ENCODE data around the gene NAP1L5. TPM values are rescaled to one million over a fixed set of nuclear protein-coding genes. Genes with fewer than 3 reads are reported as not detected.

NAP1L5 gene
- total RNA-seq, 1 donor from 2014 or later = 0.26 TPM

DNA sequence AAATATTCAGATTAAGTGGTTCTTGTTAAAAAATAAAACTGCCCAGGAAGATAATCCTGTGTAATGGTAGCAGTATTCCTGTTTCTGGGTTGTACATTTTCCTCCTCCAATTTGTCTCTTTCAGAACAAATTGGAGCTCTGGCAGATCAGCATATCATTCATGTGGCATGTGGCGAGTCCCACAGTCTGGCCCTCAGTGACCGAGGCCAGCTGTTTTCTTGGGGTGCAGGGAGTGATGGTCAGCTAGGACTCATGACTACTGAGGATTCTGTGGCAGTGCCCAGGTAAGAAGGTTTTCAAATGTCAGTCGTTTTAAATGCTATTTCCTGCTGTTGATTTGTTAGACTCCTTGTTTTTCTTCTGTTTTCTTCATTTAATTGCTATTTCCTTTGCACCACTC is 47.9 kb downstream of the NAP1L5 start:
- no peaks in the 10 kb centered on the region for H3K27me3 ChIP-seq (ENCODE audit: control insufficient read depth, insufficient read depth, low read length)
- no peak for FAIRE-seq
- no peak overlapping the region for H3K4me3 ChIP-seq (ENCODE audit: low read depth, low read length)
- no peaks in the 10 kb centered on the region for H3K36me3 ChIP-seq (ENCODE audit: control insufficient read depth, insufficient read depth, low read length)
- TF ChIP-seq, protein P1, sequence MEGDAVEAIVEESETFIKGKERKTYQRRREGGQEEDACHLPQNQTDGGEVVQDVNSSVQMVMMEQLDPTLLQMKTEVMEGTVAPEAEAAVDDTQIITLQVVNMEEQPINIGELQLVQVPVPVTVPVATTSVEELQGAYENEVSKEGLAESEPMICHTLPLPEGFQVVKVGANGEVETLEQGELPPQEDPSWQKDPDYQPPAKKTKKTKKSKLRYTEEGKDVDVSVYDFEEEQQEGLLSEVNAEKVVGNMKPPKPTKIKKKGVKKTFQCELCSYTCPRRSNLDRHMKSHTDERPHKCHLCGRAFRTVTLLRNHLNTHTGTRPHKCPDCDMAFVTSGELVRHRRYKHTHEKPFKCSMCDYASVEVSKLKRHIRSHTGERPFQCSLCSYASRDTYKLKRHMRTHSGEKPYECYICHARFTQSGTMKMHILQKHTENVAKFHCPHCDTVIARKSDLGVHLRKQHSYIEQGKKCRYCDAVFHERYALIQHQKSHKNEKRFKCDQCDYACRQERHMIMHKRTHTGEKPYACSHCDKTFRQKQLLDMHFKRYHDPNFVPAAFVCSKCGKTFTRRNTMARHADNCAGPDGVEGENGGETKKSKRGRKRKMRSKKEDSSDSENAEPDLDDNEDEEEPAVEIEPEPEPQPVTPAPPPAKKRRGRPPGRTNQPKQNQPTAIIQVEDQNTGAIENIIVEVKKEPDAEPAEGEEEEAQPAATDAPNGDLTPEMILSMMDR (IDR thresholded peaks at IDR 0.05; ENCODE audit: insufficient read depth, low read length, severe bottlenecking) = no peak
- no peak for DNase-seq (ENCODE audit: low read depth)

DNA sequence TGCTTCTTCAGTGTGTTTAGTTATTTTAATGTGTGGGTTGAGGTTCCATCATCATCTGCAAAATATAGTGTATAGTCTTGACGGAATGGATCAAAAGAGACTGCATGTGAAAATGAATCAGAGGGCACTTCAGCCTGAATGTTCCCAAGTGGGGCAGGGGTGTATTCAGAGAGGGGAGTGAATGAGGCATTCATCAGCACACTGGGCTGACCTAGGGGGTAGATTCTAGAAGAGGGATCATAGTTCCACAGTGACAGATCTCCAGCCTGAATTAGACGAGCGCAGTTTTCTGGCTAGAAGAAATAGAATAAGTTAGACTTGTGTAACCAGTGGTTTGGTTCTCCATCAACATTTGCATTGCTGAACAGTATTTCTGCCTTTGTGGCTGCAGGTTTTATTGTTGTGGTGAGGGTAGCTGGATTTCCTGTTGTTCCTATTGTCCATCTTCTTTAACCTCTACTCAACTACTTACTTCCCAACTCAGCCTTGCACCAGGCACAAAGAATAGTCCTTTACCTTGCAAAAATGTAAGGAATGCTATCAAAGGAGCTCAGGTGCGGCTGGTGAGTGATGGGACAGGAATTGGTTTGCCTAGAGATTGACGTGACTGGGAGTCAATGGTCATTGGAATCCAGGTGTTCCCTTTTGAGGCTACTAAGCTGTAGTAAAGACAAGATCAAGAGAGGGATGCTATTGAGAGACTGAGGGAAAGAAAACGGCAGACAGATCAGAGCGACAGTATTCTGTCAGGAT is 50.9 kb downstream of the NAP1L5 start:
- no peaks in the 10 kb centered on the region for H3K27me3 ChIP-seq (ENCODE audit: control insufficient read depth, insufficient read depth, low read length)

DNA sequence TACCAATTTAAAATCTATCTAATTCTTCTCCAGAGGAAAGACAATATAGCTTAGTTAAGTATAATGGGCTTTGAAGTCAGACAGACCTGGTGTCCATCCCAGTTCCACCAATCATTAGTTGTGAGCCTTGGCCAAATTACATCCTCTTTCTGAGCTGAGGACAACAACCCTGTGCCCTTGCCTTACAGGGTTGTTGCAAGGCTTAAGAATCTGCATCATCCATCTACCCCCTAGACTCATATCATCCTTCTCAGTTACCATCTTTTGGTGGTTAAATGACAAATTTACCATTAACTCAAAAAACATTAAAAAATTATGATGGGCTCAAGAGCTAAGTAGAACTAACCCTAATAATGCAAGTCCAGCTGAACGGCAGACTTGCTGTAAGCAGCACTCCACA is 51.6 kb downstream of the NAP1L5 start:
- DNase-seq (ENCODE audit: low read depth) (no peak), FAIRE-seq (no peak)
- Histone ChIP-seq H3K36me3 (ENCODE audit: control insufficient read depth, insufficient read depth, low read length) (no peaks in the 10 kb centered on the region), H3K27me3 (ENCODE audit: control insufficient read depth, insufficient read depth, low read length) (no peaks in the 10 kb centered on the region), H3K4me3 (ENCODE audit: low read depth, low read length) (no peak overlapping the region)
- TF ChIP-seq, protein P1 (IDR thresholded peaks at IDR 0.05; ENCODE audit: insufficient read depth, low read length, severe bottlenecking) = no peak

More for the DNA sequence above, 50.9 kb downstream of the NAP1L5 start:
- FAIRE-seq = no peak
- H3K36me3 ChIP-seq (ENCODE audit: control insufficient read depth, insufficient read depth, low read length) = no peaks in the 10 kb centered on the region
- H3K4me3 ChIP-seq (ENCODE audit: low read depth, low read length) = no peak overlapping the region
- TF ChIP-seq, protein P1 (IDR thresholded peaks at IDR 0.05; ENCODE audit: insufficient read depth, low read length, severe bottlenecking) = no peak
- peak; percentile 54 for DNase-seq (ENCODE audit: low read depth)

Other genes starting within 250 kb of the NAP1L5 start
- gene HERC5, start 240.7 kb downstream of the NAP1L5 start, total RNA-seq = under 0.01 and 0.13 TPM in 2 replicates
- 53.2 and 90.4 TPM in 2 replicates for gene PYURF, start 174.1 kb downstream of the NAP1L5 start, total RNA-seq
- 25.3 and 31.5 TPM in 2 replicates for gene HERC3, start 105.3 kb downstream of the NAP1L5 start, total RNA-seq

Data from bronchial epithelial cell (primary cell).